Activated CD8-positive, alpha-beta T cell treated with anti-CD3 and anti-CD28 coated beads for 36 hours (primary cell): ENCODE measurements around the gene BMPER. TPM values are rescaled to one million over a fixed set of nuclear protein-coding genes. Genes with fewer than 3 reads are reported as not detected.

Source experiments
- ATAC-seq: fragments of 200-7000 bp; cut with Tn5 transposase; one replicate; pipeline ENCODE4 v1.10.0; 2021; ENCODE audit warnings: mild to moderate bottlenecking, moderate library complexity
- CTCF ChIA-PET: fragments of 350-600 bp; sonication (Branson Sonifier 250); formaldehyde crosslinking; loops from one replicate; lab custom pipeline; 2021; ENCODE audit warnings: antibody characterized with exemption; lab: Charles Lee
- POLR2A ChIA-PET: fragments of 350-600 bp; sonication (Branson Sonifier 250); formaldehyde crosslinking; loops from one replicate; lab custom pipeline; 2021; ENCODE audit warnings: antibody characterized with exemption; lab: Charles Lee
- DNase-seq: peaks from one replicate; pipeline ENCODE4 v3.0.0-alpha.2; 2020
- H3K27ac Mint-ChIP-seq: one replicate; pipeline ENCODE4 v1.8.0; 2021; ENCODE audit warnings: mild to moderate bottlenecking, mixed read lengths
- H3K27me3 Mint-ChIP-seq: one replicate; pipeline ENCODE4 v1.8.0; 2021; ENCODE audit warnings: mixed read lengths
- H3K36me3 Mint-ChIP-seq: one replicate; pipeline ENCODE4 v1.8.0; 2021; ENCODE audit warnings: low read depth, mixed read lengths
- H3K4me1 Mint-ChIP-seq: one replicate; pipeline ENCODE4 v1.8.0; 2021; ENCODE audit warnings: low read depth, mixed read lengths
- H3K4me3 Mint-ChIP-seq: one replicate; pipeline ENCODE4 v1.8.0; 2021; ENCODE audit warnings: mild to moderate bottlenecking, moderate library complexity, mixed read lengths
- H3K9me3 Mint-ChIP-seq: one replicate; pipeline ENCODE4 v1.8.0; 2021; ENCODE audit warnings: mixed read lengths
- intact Hi-C: fragments of 100-400 bp; cut with micrococcal nuclease; formaldehyde crosslinking; loops from one replicate; pipeline ENCODE4 v1.10.0; 2022
- total RNA-seq, 2 experiments: library from RNA; stranded (reverse); gene quantifications; one replicate each; pipeline ENCODE4 v1.2.3, GENCODE V29; 2021
- TF ChIP-seq, protein P1 (sequence below): fragments of 200-600 bp; IDR thresholded peaks from one replicate; pipeline ENCODE4 v1.8.0; 2022; ENCODE audit warnings: antibody characterized with exemption, mild to moderate bottlenecking

BMPER gene
- total RNA-seq, 2 experiments from 2014 or later: not detected

DNA sequence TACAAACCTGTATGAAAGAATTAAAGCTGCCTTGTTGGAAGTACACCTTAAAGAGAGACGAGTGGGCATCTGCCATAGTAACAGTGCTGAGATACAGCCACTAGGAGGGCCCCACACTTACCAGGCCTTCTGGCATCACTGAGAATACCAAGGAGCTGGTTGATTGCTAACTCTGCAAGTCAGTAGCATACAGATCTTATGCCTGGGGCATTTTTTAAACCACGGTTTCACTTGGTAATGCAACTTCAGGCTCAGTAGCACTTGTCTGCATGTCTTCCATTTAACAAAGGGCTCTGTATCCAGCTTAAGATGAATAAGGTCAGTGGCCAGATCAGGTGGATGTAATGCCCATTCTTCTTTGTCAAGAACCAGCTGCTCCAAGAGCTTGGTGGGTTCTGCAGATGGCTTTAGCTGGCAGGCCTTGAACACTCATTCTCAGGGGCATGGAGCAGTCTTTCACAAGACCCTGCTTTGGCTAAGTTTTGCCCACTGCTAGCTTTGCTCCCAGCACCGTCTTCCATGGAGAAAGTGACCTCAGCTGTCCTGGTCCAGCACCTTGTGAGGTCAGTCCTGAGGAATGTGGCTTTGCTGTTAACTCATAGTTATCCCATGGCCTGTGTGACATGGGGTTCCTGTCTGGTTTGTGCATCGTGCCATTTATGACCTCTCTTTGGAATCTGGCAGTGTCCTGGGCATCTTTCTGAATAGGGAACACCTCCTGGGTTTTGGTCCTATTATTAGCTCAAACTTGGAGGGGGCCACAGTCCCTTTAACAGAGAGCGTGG lies 68.1 kb downstream of the BMPER start:
- ChIA-PET CTCF (interaction anchor here (1.0 kb wide), 1 partner anchor 40 kb away, joined by 3 read pairs; no protein-coding TSS in a partner anchor), POLR2A (no interaction called here)
- Mint-ChIP-seq H3K9me3 (no peaks in the 10 kb centered on the region), H3K36me3 (no peaks in the 10 kb centered on the region), H3K4me1 (no peaks in the 10 kb centered on the region), H3K4me3 (no peak overlapping the region), H3K27ac (no peak overlapping the region), H3K27me3 (no peaks in the 10 kb centered on the region)
- intact Hi-C loops: no loop called here
- TF ChIP-seq, protein P1, sequence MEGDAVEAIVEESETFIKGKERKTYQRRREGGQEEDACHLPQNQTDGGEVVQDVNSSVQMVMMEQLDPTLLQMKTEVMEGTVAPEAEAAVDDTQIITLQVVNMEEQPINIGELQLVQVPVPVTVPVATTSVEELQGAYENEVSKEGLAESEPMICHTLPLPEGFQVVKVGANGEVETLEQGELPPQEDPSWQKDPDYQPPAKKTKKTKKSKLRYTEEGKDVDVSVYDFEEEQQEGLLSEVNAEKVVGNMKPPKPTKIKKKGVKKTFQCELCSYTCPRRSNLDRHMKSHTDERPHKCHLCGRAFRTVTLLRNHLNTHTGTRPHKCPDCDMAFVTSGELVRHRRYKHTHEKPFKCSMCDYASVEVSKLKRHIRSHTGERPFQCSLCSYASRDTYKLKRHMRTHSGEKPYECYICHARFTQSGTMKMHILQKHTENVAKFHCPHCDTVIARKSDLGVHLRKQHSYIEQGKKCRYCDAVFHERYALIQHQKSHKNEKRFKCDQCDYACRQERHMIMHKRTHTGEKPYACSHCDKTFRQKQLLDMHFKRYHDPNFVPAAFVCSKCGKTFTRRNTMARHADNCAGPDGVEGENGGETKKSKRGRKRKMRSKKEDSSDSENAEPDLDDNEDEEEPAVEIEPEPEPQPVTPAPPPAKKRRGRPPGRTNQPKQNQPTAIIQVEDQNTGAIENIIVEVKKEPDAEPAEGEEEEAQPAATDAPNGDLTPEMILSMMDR: no peak
- DNase-seq (no peak), ATAC-seq (no peak)

DNA sequence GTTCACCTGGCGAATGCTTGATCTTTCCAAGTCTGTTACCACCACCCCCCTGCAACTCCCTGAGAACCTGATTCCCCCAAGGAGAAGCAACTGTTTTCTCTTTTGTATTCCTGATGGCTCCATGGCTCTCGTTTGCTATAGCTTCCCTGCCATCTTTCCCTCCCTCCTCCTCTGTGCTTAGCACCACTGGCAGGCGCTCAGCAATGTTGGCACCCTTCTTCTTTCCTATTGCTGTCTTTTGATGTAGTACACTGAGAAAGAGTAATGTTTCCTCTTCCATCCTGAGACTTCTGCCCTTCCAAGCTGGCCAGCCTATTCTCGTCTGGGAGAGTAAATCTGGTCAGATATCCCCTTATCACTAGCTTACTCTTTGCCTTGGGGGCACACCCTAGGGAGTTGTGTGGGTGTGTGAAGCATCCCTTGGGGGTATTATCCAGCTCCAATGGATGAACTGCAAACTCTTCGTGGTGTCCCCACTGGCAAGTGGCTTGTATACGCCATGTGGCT lies 74.0 kb downstream of the BMPER start:
- no peak overlapping the region for H3K4me3 Mint-ChIP-seq
- POLR2A ChIA-PET: no interaction called here
- intact Hi-C loops: no loop called here
- H3K4me1 Mint-ChIP-seq: no peaks in the 10 kb centered on the region
- no peak for DNase-seq
- H3K9me3 Mint-ChIP-seq: no peaks in the 10 kb centered on the region
- no peaks in the 10 kb centered on the region for H3K27me3 Mint-ChIP-seq
- no peaks in the 10 kb centered on the region for H3K36me3 Mint-ChIP-seq
- ATAC-seq: no peak
- TF ChIP-seq, protein P1: no peak
- no peak overlapping the region for H3K27ac Mint-ChIP-seq
- CTCF ChIA-PET: no interaction called here

DNA sequence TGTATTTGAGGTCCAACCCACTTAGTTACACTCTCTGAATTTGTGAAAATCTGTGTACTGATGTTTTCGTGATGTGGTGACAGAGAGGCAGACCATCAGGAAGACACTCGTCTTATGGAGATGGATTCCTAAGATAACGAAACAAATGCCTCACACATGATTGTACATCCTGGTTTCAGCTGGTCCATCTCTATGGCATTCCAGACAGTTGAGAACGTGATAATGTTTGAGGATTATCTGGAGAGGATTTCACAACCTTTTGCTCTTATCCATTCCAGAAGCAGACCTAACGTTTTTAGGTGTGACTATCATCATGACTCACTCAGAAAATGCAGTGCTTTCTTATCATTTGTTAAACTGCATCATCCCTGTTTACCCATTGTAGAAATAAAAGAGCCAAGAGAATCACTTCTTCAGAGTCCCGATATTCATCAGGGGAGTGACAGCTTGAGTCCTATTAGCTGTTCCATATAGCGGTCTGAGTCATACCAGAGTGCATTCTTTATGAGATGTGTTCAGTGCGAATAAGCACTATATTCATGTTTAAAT lies 74.5 kb downstream of the BMPER start:
- intact Hi-C loops: no loop called here
- Mint-ChIP-seq H3K9me3 (no peaks in the 10 kb centered on the region), H3K36me3 (no peaks in the 10 kb centered on the region), H3K27me3 (no peaks in the 10 kb centered on the region), H3K27ac (no peak overlapping the region), H3K4me3 (no peak overlapping the region), H3K4me1 (no peaks in the 10 kb centered on the region)
- no peak for ATAC-seq
- ChIA-PET POLR2A (no interaction called here), CTCF (no interaction called here)
- no peak for DNase-seq
- TF ChIP-seq, protein P1: no peak

DNA sequence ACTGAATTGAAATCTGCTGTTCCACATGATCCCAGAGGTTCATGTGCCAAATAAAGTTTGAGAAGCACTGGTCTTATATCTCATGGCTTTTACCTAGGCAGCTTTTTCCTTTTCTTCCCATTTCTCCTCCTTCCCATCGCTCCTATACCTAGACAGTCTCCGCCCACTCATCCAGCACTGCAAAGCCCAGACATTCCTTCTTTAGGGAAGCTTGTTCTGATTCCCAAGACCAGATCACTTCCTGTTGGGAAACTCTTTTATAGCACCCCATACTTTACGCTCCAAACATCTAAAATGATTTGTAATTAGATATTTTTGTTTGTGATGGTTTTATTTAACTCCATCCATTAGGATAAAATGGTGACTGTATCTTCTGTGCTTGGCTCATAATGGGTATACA lies 75.9 kb downstream of the BMPER start:
- ChIA-PET POLR2A (no interaction called here), CTCF (interaction anchor here (0.8 kb wide), 1 partner anchor 49 kb away, joined by 3 read pairs; no protein-coding TSS in a partner anchor)
- no peak for ATAC-seq
- Mint-ChIP-seq H3K4me3 (no peak overlapping the region), H3K4me1 (no peaks in the 10 kb centered on the region), H3K27ac (no peak overlapping the region), H3K9me3 (no peaks in the 10 kb centered on the region), H3K36me3 (no peaks in the 10 kb centered on the region), H3K27me3 (no peaks in the 10 kb centered on the region)
- no peak for DNase-seq
- TF ChIP-seq, protein P1: no peak
- intact Hi-C loops: no loop called here
